Suprapubic skin (tissue), 4 donors: ENCODE data around the gene MICU1. TPM values are rescaled to one million over a fixed set of nuclear protein-coding genes. Genes with fewer than 3 reads are reported as not detected.

Experiments
- DNase-seq, 2 donors: peaks; one replicate each; pipeline ENCODE4 v3.0.0-alpha.2; 2019; ENCODE audit warnings: low spot score in 2 of 2
- H3K27ac ChIP-seq: fragments of 200-600 bp; sonication (generic); one replicate; pipeline ENCODE4 v1.5.1; 2019
- H3K27me3 ChIP-seq: fragments of 200-600 bp; sonication (generic); one replicate; pipeline ENCODE4 v1.5.1; 2019
- H3K36me3 ChIP-seq: fragments of 200-600 bp; sonication (generic); one replicate; pipeline ENCODE4 v1.5.1; 2019
- H3K4me1 ChIP-seq: fragments of 200-600 bp; sonication (generic); one replicate; pipeline ENCODE4 v1.5.1; 2019
- H3K4me3 ChIP-seq: fragments of 200-600 bp; sonication (generic); one replicate; pipeline ENCODE4 v1.5.1; 2019; ENCODE audit warnings: mild to moderate bottlenecking
- H3K9me3 ChIP-seq: fragments of 200-600 bp; sonication (generic); one replicate; pipeline ENCODE4 v1.5.1; 2019
- CTCF ChIP-seq, 2 donors: fragments of 200-600 bp in 1 of 2; fragments of 450-650 bp in 1 of 2; sonication (generic) in 1 of 2; IDR thresholded peaks; one replicate each; pipeline ENCODE4 v1.5.1; 2016 to 2019; ENCODE audit warnings: antibody characterized with exemption in 2 of 2, mild to moderate bottlenecking in 1 of 2, moderate library complexity in 1 of 2
- EP300 ChIP-seq: sonication (generic); formaldehyde crosslinking; IDR thresholded peaks from one replicate; pipeline ENCODE4 v1.6.1; 2017; ENCODE audit warnings: antibody characterized with exemption
- POLR2A ChIP-seq, 2 donors: fragments of 450-650 bp; IDR thresholded peaks; one replicate each; pipeline ENCODE4 v1.6.1; 2017; ENCODE audit warnings: antibody characterized with exemption in 2 of 2, mild to moderate bottlenecking in 2 of 2, moderate library complexity in 2 of 2
- POLR2AphosphoS5 ChIP-seq, 3 donors: sonication (generic); formaldehyde crosslinking; IDR thresholded peaks; one replicate each; pipeline ENCODE4 v1.6.1; 2017; ENCODE audit warnings: antibody characterized with exemption in 3 of 3
- WGBS: methylation state at CpG from one replicate; pipeline ENCODE4 v1.1.5; 2018; 5-methylcytosine and 5-hydroxymethylcytosine counted together
- total RNA-seq, 4 donors: library from RNA; depleted of rRNA; stranded (reverse); fragments of >200 nt; gene quantifications; one replicate each; pipeline ENCODE4 v1.1.0, GENCODE V29; 2016

MICU1 gene
- total RNA-seq, 4 donors from 2014 or later, result 34.1 to 37.6 (median 35.6) TPM

GRCh38 chr10:72338180-72338579 lies 287.7 kb downstream of the MICU1 start:
- Histone ChIP-seq H3K36me3 (peaks cover 71% of the 10 kb centered on the region), H3K9me3 (no peaks in the 10 kb centered on the region), H3K27ac (no peak overlapping the region), H3K4me3 (no peak overlapping the region), H3K4me1 (peaks cover 54% of the 10 kb centered on the region), H3K27me3 (no peaks in the 10 kb centered on the region)
- TF ChIP-seq POLR2AphosphoS5 (IDR thresholded peaks at IDR 0.05) (no peak), EP300 (no peak), CTCF (IDR thresholded peaks at IDR 0.05) (no peak), POLR2A (IDR thresholded peaks at IDR 0.05) (no peak)
- 82% methylated on average over 6 of the region's 7 CpGs for WGBS
- DNase-seq, result no peak

GRCh38 chr10:72337722-72338121 lies 288.2 kb downstream of the MICU1 start:
- no peak overlapping the region for H3K4me3 ChIP-seq
- no peak for DNase-seq
- TF ChIP-seq POLR2AphosphoS5 (IDR thresholded peaks at IDR 0.05) (no peak), POLR2A (IDR thresholded peaks at IDR 0.05) (no peak), CTCF (IDR thresholded peaks at IDR 0.05) (no peak), EP300 (no peak)
- H3K4me1 ChIP-seq, result peaks cover 59% of the 10 kb centered on the region
- no peaks in the 10 kb centered on the region for H3K9me3 ChIP-seq
- H3K36me3 ChIP-seq, result peaks cover 68% of the 10 kb centered on the region
- no peaks in the 10 kb centered on the region for H3K27me3 ChIP-seq
- H3K27ac ChIP-seq, result no peak overlapping the region
- 89% methylated on average over 9 of the region's 9 CpGs for WGBS

- H3K4me3 ChIP-seq, result no peak overlapping the region
- peaks cover 62% of the 10 kb centered on the region for H3K36me3 ChIP-seq
- H3K27ac ChIP-seq, result peak overlapping the region; percentile 88
- H3K9me3 ChIP-seq, result no peaks in the 10 kb centered on the region
- H3K27me3 ChIP-seq, result no peaks in the 10 kb centered on the region
- H3K4me1 ChIP-seq, result peaks cover 65% of the 10 kb centered on the region
- peak; percentile 92 to 94 for TF ChIP-seq CTCF (IDR thresholded peaks at IDR 0.05)
- no peak for TF ChIP-seq POLR2A (IDR thresholded peaks at IDR 0.05)
- TF ChIP-seq POLR2AphosphoS5 (IDR thresholded peaks at IDR 0.05), result peak in 1 of 3 donors; percentile 52
- no peak for TF ChIP-seq EP300
- 44% methylated on average over 3 of the region's 5 CpGs for WGBS
- DNase-seq, result peak in 1 of 2 donors; percentile 92
These were observed 288.7 kb downstream of the MICU1 start for GRCh38 chr10:72337039-72337629.

GRCh38 chr10:72336259-72337038 lies 289.4 kb downstream of the MICU1 start:
- Histone ChIP-seq H3K36me3 (peaks cover 55% of the 10 kb centered on the region), H3K4me3 (no peak overlapping the region)
- WGBS, result 91% methylated on average over 17 of the region's 18 CpGs

More at GRCh38 chr10:72336259-72337038, 289.4 kb downstream of the MICU1 start:
- Histone ChIP-seq H3K27ac (peak overlapping the region; percentile 88), H3K4me1 (peaks cover 72% of the 10 kb centered on the region), H3K27me3 (no peaks in the 10 kb centered on the region), H3K9me3 (no peaks in the 10 kb centered on the region)
- DNase-seq, result no peak
- TF ChIP-seq CTCF (IDR thresholded peaks at IDR 0.05), result no peak
